ENCODE measurements around the gene FAM174B.

The FAM174B gene

DNA sequence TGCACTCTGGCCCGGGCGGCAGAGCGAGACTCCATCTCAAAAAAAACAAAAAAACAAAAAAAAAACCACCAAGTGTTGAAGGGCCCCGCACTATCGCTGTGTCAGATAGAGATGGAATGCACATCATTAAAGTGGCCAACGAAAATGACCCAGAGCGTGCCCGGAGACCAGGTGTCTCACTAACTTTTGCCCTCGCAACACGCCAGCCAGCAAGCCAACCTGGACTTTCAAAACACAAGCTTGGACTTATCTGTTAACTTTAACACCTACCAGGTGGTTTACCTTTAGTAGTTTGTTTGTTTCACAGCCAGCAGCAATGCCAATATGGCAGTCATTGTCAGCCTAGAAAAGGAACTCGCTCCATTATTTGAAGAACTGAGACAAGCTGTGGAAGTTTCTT is 28.6 kb downstream of the FAM174B start:
- no peaks in the 10 kb centered on the region for H3K27me3 ChIP-seq (ENCODE audit: insufficient read depth, low read length)
- 96% methylated on average over 11 of the region's 11 CpGs for WGBS

GRCh38 chr15:92625251-92625980 is 30.2 kb downstream of the FAM174B start:
- H3K4me1 ChIP-seq (ENCODE audit: insufficient read depth, low read length), result peaks cover 7% of the 10 kb centered on the region; the same call in 1 of the 2 replicates
- no peak overlapping the region for H3K27ac ChIP-seq (ENCODE audit: low read depth, low read length)
- 79% methylated on average over 2 of the region's 3 CpGs for WGBS
- H3K9ac ChIP-seq (ENCODE audit: low read depth, low read length), result no peak overlapping the region
- no peaks in the 10 kb centered on the region for H3K9me3 ChIP-seq (ENCODE audit: insufficient read depth, low read depth, low read length)
- peaks cover 30% of the 10 kb centered on the region for H3K36me3 ChIP-seq (ENCODE audit: insufficient read depth, low read length)
- H3K27me3 ChIP-seq (ENCODE audit: insufficient read depth, low read length), result no peaks in the 10 kb centered on the region
- no peak overlapping the region for H3K4me3 ChIP-seq (ENCODE audit: low read length)

More for the DNA sequence above, 28.6 kb downstream of the FAM174B start:
- Histone ChIP-seq H3K9me3 (ENCODE audit: insufficient read depth, low read depth, low read length) (no peaks in the 10 kb centered on the region), H3K4me3 (ENCODE audit: low read length) (no peak overlapping the region), H3K27ac (ENCODE audit: low read depth, low read length) (no peak overlapping the region), H3K36me3 (ENCODE audit: insufficient read depth, low read length) (peaks cover 30% of the 10 kb centered on the region), H3K9ac (ENCODE audit: low read depth, low read length) (no peak overlapping the region), H3K4me1 (ENCODE audit: insufficient read depth, low read length) (peaks cover 7% of the 10 kb centered on the region; the same call in 1 of the 2 replicates)

DNA sequence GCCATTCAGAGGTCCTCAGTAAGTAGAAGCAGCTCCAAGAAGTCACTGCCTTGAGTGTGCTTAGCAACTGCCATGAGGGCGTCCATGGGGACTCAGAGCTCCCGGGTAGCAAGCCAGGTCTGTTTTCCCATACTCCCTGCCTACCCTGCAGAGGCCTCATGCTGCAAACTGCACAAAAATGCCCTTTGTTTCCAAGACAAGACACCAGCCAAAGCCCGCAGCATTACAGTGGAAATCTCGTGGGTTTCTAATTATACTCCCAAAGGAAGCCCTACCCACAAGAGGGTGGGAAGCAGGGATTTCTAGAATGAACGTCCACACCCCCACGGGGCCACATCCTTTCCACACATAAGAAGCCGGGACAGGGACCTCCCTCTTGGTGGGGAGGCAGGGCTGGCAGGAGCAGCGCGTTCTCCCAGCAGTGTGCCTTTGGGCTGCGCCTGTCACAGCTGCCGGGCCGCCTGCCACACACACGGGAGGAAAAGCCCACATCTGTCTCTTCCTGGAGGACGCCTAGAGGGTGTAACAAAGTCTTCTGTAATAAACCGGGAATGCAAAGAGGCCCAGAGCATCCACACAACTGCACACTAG is 31.1 kb downstream of the FAM174B start:
- Histone ChIP-seq H3K4me1 (ENCODE audit: insufficient read depth, low read length) (peaks cover 7% of the 10 kb centered on the region; the same call in 1 of the 2 replicates), H3K9ac (ENCODE audit: low read depth, low read length) (no peak overlapping the region), H3K36me3 (ENCODE audit: insufficient read depth, low read length) (peaks cover 21% of the 10 kb centered on the region), H3K27ac (ENCODE audit: low read depth, low read length) (no peak overlapping the region), H3K4me3 (ENCODE audit: low read length) (no peak overlapping the region), H3K27me3 (ENCODE audit: insufficient read depth, low read length) (no peaks in the 10 kb centered on the region), H3K9me3 (ENCODE audit: insufficient read depth, low read depth, low read length) (no peaks in the 10 kb centered on the region)
- WGBS, result 76% methylated on average over 15 of the region's 15 CpGs

DNA sequence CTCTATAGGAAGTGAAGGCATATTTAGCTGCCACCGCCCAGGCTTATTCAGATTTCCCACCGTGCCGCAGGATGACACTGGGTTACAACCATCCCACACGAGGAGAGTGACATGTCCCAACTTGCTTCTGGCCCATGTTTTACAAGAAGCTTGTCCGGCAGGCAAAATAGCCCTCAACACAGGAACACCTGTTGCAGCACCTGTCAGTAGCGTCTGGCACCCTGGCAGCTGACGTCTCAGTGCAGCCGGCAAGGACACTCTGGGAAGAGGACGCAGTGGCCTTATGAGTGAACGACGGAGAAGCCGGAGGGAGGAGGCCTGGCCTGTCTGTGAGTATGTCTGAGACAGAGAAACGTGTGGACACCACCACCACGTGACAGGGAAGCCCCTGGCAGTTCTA is 32.1 kb downstream of the FAM174B start:
- Histone ChIP-seq H3K9me3 (ENCODE audit: insufficient read depth, low read depth, low read length) (no peaks in the 10 kb centered on the region), H3K27me3 (ENCODE audit: insufficient read depth, low read length) (no peaks in the 10 kb centered on the region), H3K27ac (ENCODE audit: low read depth, low read length) (no peak overlapping the region), H3K36me3 (ENCODE audit: insufficient read depth, low read length) (peaks cover 17% of the 10 kb centered on the region), H3K4me1 (ENCODE audit: insufficient read depth, low read length) (peaks cover 7% of the 10 kb centered on the region; the same call in 1 of the 2 replicates), H3K9ac (ENCODE audit: low read depth, low read length) (no peak overlapping the region), H3K4me3 (ENCODE audit: low read length) (no peak overlapping the region)
- 87% methylated on average over 14 of the region's 14 CpGs for WGBS

DNA sequence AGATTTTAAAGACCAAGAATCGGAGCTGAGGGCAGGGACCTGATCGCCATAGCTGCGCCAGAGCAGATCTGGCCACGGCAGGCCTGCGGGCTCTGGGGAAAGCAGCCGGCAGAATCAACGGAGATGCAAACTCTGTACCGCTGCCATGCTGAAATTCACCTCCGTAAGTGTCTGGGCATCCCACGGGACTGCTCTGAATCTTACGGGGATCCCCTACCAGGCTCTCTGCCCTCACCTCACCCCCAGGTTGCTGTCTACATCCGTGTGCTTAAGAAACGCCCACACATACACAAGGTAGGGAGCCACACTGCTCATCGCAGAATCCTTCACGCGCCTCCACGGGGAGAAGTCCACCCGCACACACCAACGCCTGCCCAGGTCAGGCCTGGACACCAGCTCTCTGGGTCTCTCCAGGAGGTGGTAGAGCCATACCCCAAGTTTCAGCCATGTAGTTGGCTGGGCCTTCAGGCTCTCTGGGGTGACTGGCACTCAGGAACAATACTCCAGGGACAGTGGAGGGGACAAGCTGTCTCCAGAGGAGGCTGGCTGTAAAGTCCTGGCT is 33.5 kb downstream of the FAM174B start:
- 95% methylated on average over 19 of the region's 19 CpGs for WGBS
- H3K27ac ChIP-seq (ENCODE audit: low read depth, low read length), result no peak overlapping the region
- H3K9me3 ChIP-seq (ENCODE audit: insufficient read depth, low read depth, low read length), result no peaks in the 10 kb centered on the region
- H3K4me3 ChIP-seq (ENCODE audit: low read length), result no peak overlapping the region
- H3K27me3 ChIP-seq (ENCODE audit: insufficient read depth, low read length), result no peaks in the 10 kb centered on the region
- peaks cover 7% of the 10 kb centered on the region for H3K36me3 ChIP-seq (ENCODE audit: insufficient read depth, low read length)
- H3K9ac ChIP-seq (ENCODE audit: low read depth, low read length), result no peak overlapping the region
- peaks cover 13% of the 10 kb centered on the region; the same call in 1 of the 2 replicates for H3K4me1 ChIP-seq (ENCODE audit: insufficient read depth, low read length)

DNA sequence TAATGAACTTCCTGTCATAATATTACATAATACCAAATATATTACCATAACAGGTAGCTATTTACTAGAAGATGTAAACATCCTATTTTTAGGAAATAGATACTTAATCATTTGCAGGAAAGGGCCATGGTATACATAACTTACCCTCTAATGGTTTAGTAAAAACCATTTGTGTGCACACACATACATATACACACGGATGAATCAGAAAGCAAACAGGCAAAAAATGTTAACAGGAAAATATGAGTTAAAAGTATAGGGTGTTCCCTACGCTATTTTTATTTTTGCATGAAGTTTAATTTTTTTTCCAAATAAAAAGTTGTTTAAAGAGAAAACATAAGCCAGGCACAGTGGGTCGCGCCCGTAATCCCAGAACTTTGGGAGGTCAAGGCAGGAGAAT is 34.6 kb downstream of the FAM174B start:
- 99% methylated on average over 5 of the region's 5 CpGs for WGBS
- no peak overlapping the region for H3K4me3 ChIP-seq (ENCODE audit: low read length)
- H3K9me3 ChIP-seq (ENCODE audit: insufficient read depth, low read depth, low read length), result no peaks in the 10 kb centered on the region
- H3K9ac ChIP-seq (ENCODE audit: low read depth, low read length), result no peak overlapping the region
- peaks cover 19% of the 10 kb centered on the region; the same call in 1 of the 2 replicates for H3K4me1 ChIP-seq (ENCODE audit: insufficient read depth, low read length)
- H3K36me3 ChIP-seq (ENCODE audit: insufficient read depth, low read length), result peaks cover 5% of the 10 kb centered on the region
- H3K27me3 ChIP-seq (ENCODE audit: insufficient read depth, low read length), result no peaks in the 10 kb centered on the region
- no peak overlapping the region for H3K27ac ChIP-seq (ENCODE audit: low read depth, low read length)

- peaks cover 5% of the 10 kb centered on the region for H3K36me3 ChIP-seq (ENCODE audit: insufficient read depth, low read length)
- no peak overlapping the region for H3K4me3 ChIP-seq (ENCODE audit: low read length)
- H3K4me1 ChIP-seq (ENCODE audit: insufficient read depth, low read length), result peaks cover 14% of the 10 kb centered on the region; the same call in 1 of the 2 replicates
- no peak overlapping the region for H3K27ac ChIP-seq (ENCODE audit: low read depth, low read length)
- no peak overlapping the region for H3K9ac ChIP-seq (ENCODE audit: low read depth, low read length)
- no peaks in the 10 kb centered on the region for H3K9me3 ChIP-seq (ENCODE audit: insufficient read depth, low read depth, low read length)
- no peaks in the 10 kb centered on the region for H3K27me3 ChIP-seq (ENCODE audit: insufficient read depth, low read length)
- WGBS, result 94% methylated on average over 12 of the region's 12 CpGs
Observed at GRCh38 chr15:92619145-92620101, 36.2 kb downstream of the FAM174B start.

GRCh38 chr15:92617549-92618520 is 37.7 kb downstream of the FAM174B start:
- Histone ChIP-seq H3K9ac (ENCODE audit: low read depth, low read length) (no peak overlapping the region), H3K27ac (ENCODE audit: low read depth, low read length) (peak overlapping the region; percentile 76), H3K9me3 (ENCODE audit: insufficient read depth, low read depth, low read length) (no peaks in the 10 kb centered on the region), H3K27me3 (ENCODE audit: insufficient read depth, low read length) (no peaks in the 10 kb centered on the region), H3K4me1 (ENCODE audit: insufficient read depth, low read length) (peaks cover 12% of the 10 kb centered on the region; the same call in 1 of the 2 replicates), H3K4me3 (ENCODE audit: low read length) (no peak overlapping the region), H3K36me3 (ENCODE audit: insufficient read depth, low read length) (peaks cover 5% of the 10 kb centered on the region)
- WGBS, result 73% methylated on average over 21 of the region's 22 CpGs

DNA sequence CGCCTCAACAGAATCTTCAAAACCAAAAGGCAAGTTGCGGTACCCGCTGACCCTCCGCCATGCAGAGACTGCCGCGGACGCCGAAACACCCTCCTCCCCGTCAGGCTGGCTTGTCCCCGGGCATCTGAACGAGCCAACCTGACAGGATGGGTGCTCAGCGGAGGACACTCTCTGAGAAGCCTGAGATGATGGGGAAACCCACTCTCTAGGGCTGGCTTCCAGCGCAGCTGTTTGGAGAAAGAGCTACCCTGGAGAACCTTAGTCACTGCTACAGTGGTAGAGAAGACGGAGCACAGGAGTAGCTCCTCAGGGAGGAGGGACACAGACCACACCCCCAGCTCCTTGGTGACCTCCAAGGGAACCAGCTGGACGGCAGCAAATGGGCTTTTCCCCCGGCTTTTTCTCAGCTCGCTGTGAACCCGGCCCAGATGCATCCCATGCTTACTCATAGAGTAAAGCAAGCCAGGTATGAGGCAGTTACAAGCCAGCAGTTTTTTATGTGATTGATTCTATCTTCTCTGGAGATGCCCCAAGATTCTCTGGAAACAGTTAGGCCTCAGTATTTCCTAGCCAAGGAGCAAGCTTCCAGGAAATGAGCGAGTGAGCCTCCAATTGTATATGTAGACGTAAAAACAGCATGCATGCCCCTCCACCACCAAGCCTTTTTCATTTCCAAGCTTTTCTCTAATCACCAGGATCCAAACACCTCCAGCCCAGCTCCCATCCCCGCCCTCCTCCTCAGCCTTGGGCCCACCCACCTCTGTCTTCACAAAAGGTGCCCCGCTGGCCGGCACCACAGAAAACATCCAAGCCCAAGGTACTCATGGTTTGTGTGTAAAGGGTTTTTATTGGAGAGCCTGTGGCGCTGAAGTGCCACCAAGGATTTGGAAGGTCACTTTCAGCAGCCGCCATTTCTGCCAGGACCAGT is 38.7 kb downstream of the FAM174B start:
- Histone ChIP-seq H3K4me3 (ENCODE audit: low read length) (no peak overlapping the region), H3K36me3 (ENCODE audit: insufficient read depth, low read length) (peaks cover 5% of the 10 kb centered on the region), H3K9ac (ENCODE audit: low read depth, low read length) (no peak overlapping the region), H3K9me3 (ENCODE audit: insufficient read depth, low read depth, low read length) (no peaks in the 10 kb centered on the region), H3K27me3 (ENCODE audit: insufficient read depth, low read length) (no peaks in the 10 kb centered on the region), H3K27ac (ENCODE audit: low read depth, low read length) (peak overlapping the region; percentile 76), H3K4me1 (ENCODE audit: insufficient read depth, low read length) (peaks cover 12% of the 10 kb centered on the region; the same call in 1 of the 2 replicates)
- 80% methylated on average over 25 of the region's 25 CpGs for WGBS
